IMR-90 (cell line): ENCODE measurements around the gene HOXC10. TPM values are rescaled to one million over a fixed set of nuclear protein-coding genes. Genes with fewer than 3 reads are reported as not detected.

Experiments used
- ATAC-seq: fragments of 200-7000 bp; cut with Tn5 transposase; 2 replicates; pipeline ENCODE4 v1.9.1; 2020; ENCODE audit warnings: low read depth, mild to moderate bottlenecking, moderate library complexity
- BruUV-seq: library from RNA; stranded (reverse); fragments of 400-500 nt; replicated peaks from 2 replicates; lab custom pipeline; 2021; lab: Mats Ljungman, UMichigan
- CTCF ChIA-PET: fragments of 300-600 bp; formaldehyde crosslinking; extraction: SDS; loops from one replicate; lab custom pipeline; 2021; ENCODE audit warnings: antibody characterized with exemption; lab: Yijun Ruan, JAX
- POLR2A ChIA-PET: fragments of 300-600 bp; sonication (Branson Sonifier 250); formaldehyde crosslinking; loops from one replicate; lab custom pipeline; 2022; ENCODE audit warnings: antibody characterized with exemption; ENCODE audit not compliant: unreplicated experiment; lab: Charles Lee
- DNase-seq: peaks from one replicate; pipeline ENCODE4 v3.0.0; 2013
- H2AFZ ChIP-seq: replicated peaks from 2 replicates; pipeline ENCODE3; 2013; ENCODE audit warnings: low read length, mild to moderate bottlenecking; ENCODE audit not compliant: poor library complexity
- H2AK5ac ChIP-seq: 2 replicates; pipeline ENCODE4 v1.6.1; 2013; ENCODE audit warnings: low read depth, low read length, inconsistent platforms
- H2AK9ac ChIP-seq: replicated peaks from 2 replicates; pipeline ENCODE3; 2013; ENCODE audit warnings: mild to moderate bottlenecking, low read depth, low read length, moderate library complexity; ENCODE audit not compliant: poor library complexity
- H2BK120ac ChIP-seq: 2 replicates; pipeline ENCODE4 v1.6.1; 2013; ENCODE audit warnings: low read depth, low read length, inconsistent platforms
- H2BK15ac ChIP-seq: 3 replicates; pipeline ENCODE4 v1.6.1; 2013; ENCODE audit warnings: low read depth, low read length, inconsistent platforms
- H2BK20ac ChIP-seq: 2 replicates; pipeline ENCODE4 v1.6.1; 2013; ENCODE audit warnings: low read depth, mild to moderate bottlenecking, inconsistent platforms, low read length, moderate library complexity
- H2BK5ac ChIP-seq: 2 replicates; pipeline ENCODE4 v1.6.1; 2013; ENCODE audit warnings: mild to moderate bottlenecking, low read depth, low read length, inconsistent platforms; ENCODE audit not compliant: poor library complexity, severe bottlenecking
- H3K14ac ChIP-seq: replicated peaks from 2 replicates; pipeline ENCODE4 v1.6.1; 2013; ENCODE audit warnings: low read depth, low read length, inconsistent platforms
- H3K18ac ChIP-seq: 2 replicates; pipeline ENCODE4 v1.6.1; 2013; ENCODE audit warnings: low read depth, low read length, control low read depth
- H3K23ac ChIP-seq: 2 replicates; pipeline ENCODE4 v1.6.1; 2013; ENCODE audit warnings: low read depth, low read length, inconsistent platforms
- H3K27ac ChIP-seq: 2 replicates; pipeline ENCODE4 v1.5.1; 2013; ENCODE audit warnings: mild to moderate bottlenecking, control low read depth, low read length; ENCODE audit not compliant: insufficient read depth
- H3K27me3 ChIP-seq: 2 replicates; pipeline ENCODE4 v1.6.1; 2013; ENCODE audit warnings: low read length; ENCODE audit not compliant: control insufficient read depth, insufficient read depth
- H3K36me3 ChIP-seq: 2 replicates; pipeline ENCODE4 v1.6.1; 2013; ENCODE audit warnings: low read length, mixed read lengths; ENCODE audit not compliant: control insufficient read depth, insufficient read depth
- H3K4ac ChIP-seq: 2 replicates; pipeline ENCODE4 v1.6.1; 2013; ENCODE audit warnings: low read depth, low read length, inconsistent platforms
- H3K4me1 ChIP-seq: 2 replicates; pipeline ENCODE4 v1.6.1; 2013; ENCODE audit warnings: low read length, mixed read lengths; ENCODE audit not compliant: control insufficient read depth, insufficient read depth
- H3K4me2 ChIP-seq: 2 replicates; pipeline ENCODE4 v1.6.1; 2013; ENCODE audit warnings: low read depth, mild to moderate bottlenecking, control low read depth, low read length, moderate library complexity
- H3K4me3 ChIP-seq: 2 replicates; pipeline ENCODE4 v1.5.1; 2013; ENCODE audit warnings: low read depth, mild to moderate bottlenecking, control low read depth, low read length, moderate library complexity; ENCODE audit not compliant: insufficient read depth
- H3K56ac ChIP-seq: 2 replicates; pipeline ENCODE4 v1.6.1; 2013; ENCODE audit warnings: low read length, inconsistent platforms; ENCODE audit not compliant: insufficient read depth; ENCODE audit errors: extremely low read depth
- H3K79me1 ChIP-seq, 2 experiments: 2 replicates each; pipeline ENCODE4 v1.6.1; 2013; ENCODE audit warnings: low read length in 2 of 2, inconsistent platforms in 1 of 2, low read depth in 1 of 2
- H3K9ac ChIP-seq: 2 replicates; pipeline ENCODE4 v1.6.1; 2013; ENCODE audit warnings: low read depth, low read length, control low read depth
- H3K9me1 ChIP-seq: 2 replicates; pipeline ENCODE4 v1.6.1; 2013; ENCODE audit warnings: low read length, inconsistent platforms; ENCODE audit not compliant: insufficient read depth
- H3K9me3 ChIP-seq: 2 replicates; pipeline ENCODE4 v1.6.1; 2013; ENCODE audit warnings: low read length; ENCODE audit not compliant: control insufficient read depth, insufficient read depth
- H4K20me1 ChIP-seq: 2 replicates; pipeline ENCODE4 v1.6.1; 2013; ENCODE audit warnings: low read length, inconsistent platforms; ENCODE audit not compliant: insufficient read depth
- H4K5ac ChIP-seq: 2 replicates; pipeline ENCODE4 v1.6.1; 2013; ENCODE audit warnings: mild to moderate bottlenecking, low read depth, low read length, control low read depth
- H4K8ac ChIP-seq, 2 experiments: 2 replicates each; pipeline ENCODE4 v1.6.1; 2013; ENCODE audit warnings: low read depth in 2 of 2, low read length in 2 of 2, control low read depth in 1 of 2, inconsistent platforms in 1 of 2
- H4K91ac ChIP-seq: 2 replicates; pipeline ENCODE4 v1.6.1; 2013; ENCODE audit warnings: low read depth, low read length, inconsistent platforms; ENCODE audit not compliant: insufficient read depth
- BHLHE40 ChIP-seq: fragments of 150-350 bp; IDR thresholded peaks from 2 replicates; pipeline ENCODE4 v1.6.1; 2016; ENCODE audit warnings: mild to moderate bottlenecking, low read depth, low read length
- CTCF ChIP-seq: conservative IDR thresholded peaks from 2 replicates; pipeline ENCODE4 v1.5.1; 2012; ENCODE audit warnings: mild to moderate bottlenecking, low read depth, low read length, improper control_type of control experiment
- MAZ ChIP-seq: IDR thresholded peaks from 2 replicates; pipeline ENCODE4 v1.6.1; 2012; ENCODE audit warnings: low read depth, mild to moderate bottlenecking, low read length, improper control_type of control experiment, moderate library complexity, borderline replicate concordance
- POLR2A ChIP-seq: IDR thresholded peaks from 2 replicates; pipeline ENCODE4 v1.6.1; 2012; ENCODE audit warnings: mild to moderate bottlenecking, low read depth, low read length
- SMC3 ChIP-seq: fragments of 150-350 bp; IDR thresholded peaks from 2 replicates; pipeline ENCODE4 v1.6.1; 2016; ENCODE audit warnings: low read depth, mild to moderate bottlenecking, antibody characterized with exemption, low read length, moderate library complexity
- WGBS, 2 experiments: methylation state at CpG; one replicate each; pipeline versions ENCODE4 v1.1.5 to v1.1.7; 2013; ENCODE audit warnings: missing lambda C conversion rate in 2 of 2; ENCODE audit not compliant: insufficient read length in 1 of 2; ENCODE audit errors: extremely low coverage in 2 of 2; 5-methylcytosine and 5-hydroxymethylcytosine counted together
- dilution Hi-C: fragments of 300-500 bp; cut with HindIII; formaldehyde crosslinking; loops from one replicate; pipeline ENCODE4 v1.14.3; 2018; ENCODE audit warnings: low sequenced_read_pairs; ENCODE audit not compliant: unreplicated experiment
- in situ Hi-C: fragments of 300-500 bp; cut with MboI; formaldehyde crosslinking; loops from 3 replicates; pipeline ENCODE4 v1.14.3; 2019; ENCODE audit warnings: low sequenced_read_pairs, inconsistent platforms, mixed read lengths
- intact Hi-C: fragments of 100-400 bp; cut with micrococcal nuclease; formaldehyde crosslinking; loops from 2 replicates; pipeline ENCODE4 v1.10.0; 2022
- polyA plus RNA-seq, 3 experiments: library from polyadenylated mRNA; depleted of rRNA; stranded (reverse); fragments of >200 nt; gene quantifications; 2 replicates each; pipeline ENCODE4 v1.2.3, GENCODE V29; 2012; ENCODE audit warnings: low replicate concordance in 1 of 3
- total RNA-seq: library from RNA; depleted of rRNA; stranded (reverse); fragments of >200 nt; gene quantifications from 2 replicates; pipeline ENCODE4 v1.2.3, GENCODE V29; 2012

Gene HOXC10
- total and polyA plus RNA-seq, 2 of the 4 experiments (the other 2 are of a cell fraction): 0.15 TPM; not detected in 1

GRCh38 chr12:53995002-53995377 lies 10.0 kb downstream of the HOXC10 start:
- ChIA-PET CTCF (no interaction called here), POLR2A (no interaction called here)
- peaks cover 98% of the 10 kb centered on the region for H3K27me3 ChIP-seq
- DNase-seq (no peak), ATAC-seq (no peak)
- no peak overlapping the region for H3K14ac ChIP-seq
- H3K56ac ChIP-seq: no peak overlapping the region
- H3K9me1 ChIP-seq: no peaks in the 10 kb centered on the region
- TF ChIP-seq SMC3: no peak
- TF ChIP-seq BHLHE40: no peak
- no peak for TF ChIP-seq CTCF
- TF ChIP-seq POLR2A: no peak
- TF ChIP-seq MAZ: no peak
- H4K91ac ChIP-seq: no peak overlapping the region
- no peak overlapping the region for H2AK5ac ChIP-seq
- no peak overlapping the region for H2AFZ ChIP-seq
- H3K27ac ChIP-seq: no peak overlapping the region
- no peaks in the 10 kb centered on the region; the same call in 1 of the 2 replicates for H4K20me1 ChIP-seq
- no peak overlapping the region for H4K8ac ChIP-seq
- no peak overlapping the region for H3K18ac ChIP-seq
- dilution Hi-C loops: no loop called here
- no peak overlapping the region for H3K9ac ChIP-seq
- intact Hi-C loops: no loop called here
- no peak overlapping the region for H3K4me3 ChIP-seq
- H2BK20ac ChIP-seq: no peak overlapping the region
- no peak overlapping the region for H3K4ac ChIP-seq
- no peaks in the 10 kb centered on the region for H3K36me3 ChIP-seq
- no peaks in the 10 kb centered on the region for H3K79me1 ChIP-seq
- peaks cover 2% of the 10 kb centered on the region; the same call in 1 of the 2 replicates for H3K4me1 ChIP-seq
- no peak overlapping the region for H2BK5ac ChIP-seq
- H3K4me2 ChIP-seq: no peak overlapping the region
- in situ Hi-C loops: loop anchor here (10.0 kb wide), 2 partner anchors 230 to 380 kb away; no protein-coding TSS in a partner anchor
- H3K9me3 ChIP-seq: peaks cover 21% of the 10 kb centered on the region
- no peak overlapping the region for H2BK120ac ChIP-seq
- no TSS peak for BruUV-seq
- no peak overlapping the region for H2BK15ac ChIP-seq
- no peak overlapping the region for H4K5ac ChIP-seq
- H2AK9ac ChIP-seq: peak overlapping the region; percentile 14
- H3K23ac ChIP-seq: no peak overlapping the region; the same call in 1 of the 2 replicates
- WGBS, 2 experiments: 14% methylated on average over 11 of the region's 17 CpGs; no CpG with 5 or more reads in 1 of the 2 experiments
